CD4-positive, alpha-beta T cell treated with Interleukin-6 for 4 hours (primary cell): ENCODE measurements around the gene NIP7.
"Not testable (repeated sequence)": the region's sequence is repeated elsewhere in the genome, so short reads cannot be mapped to it uniquely, and the experiment has no call there.

ENCODE experiments used
- DNase-seq: peaks from one replicate; pipeline ENCODE4 v3.0.0-alpha.2; 2020; ENCODE audit warnings: mixed read lengths

The NIP7 gene

DNA sequence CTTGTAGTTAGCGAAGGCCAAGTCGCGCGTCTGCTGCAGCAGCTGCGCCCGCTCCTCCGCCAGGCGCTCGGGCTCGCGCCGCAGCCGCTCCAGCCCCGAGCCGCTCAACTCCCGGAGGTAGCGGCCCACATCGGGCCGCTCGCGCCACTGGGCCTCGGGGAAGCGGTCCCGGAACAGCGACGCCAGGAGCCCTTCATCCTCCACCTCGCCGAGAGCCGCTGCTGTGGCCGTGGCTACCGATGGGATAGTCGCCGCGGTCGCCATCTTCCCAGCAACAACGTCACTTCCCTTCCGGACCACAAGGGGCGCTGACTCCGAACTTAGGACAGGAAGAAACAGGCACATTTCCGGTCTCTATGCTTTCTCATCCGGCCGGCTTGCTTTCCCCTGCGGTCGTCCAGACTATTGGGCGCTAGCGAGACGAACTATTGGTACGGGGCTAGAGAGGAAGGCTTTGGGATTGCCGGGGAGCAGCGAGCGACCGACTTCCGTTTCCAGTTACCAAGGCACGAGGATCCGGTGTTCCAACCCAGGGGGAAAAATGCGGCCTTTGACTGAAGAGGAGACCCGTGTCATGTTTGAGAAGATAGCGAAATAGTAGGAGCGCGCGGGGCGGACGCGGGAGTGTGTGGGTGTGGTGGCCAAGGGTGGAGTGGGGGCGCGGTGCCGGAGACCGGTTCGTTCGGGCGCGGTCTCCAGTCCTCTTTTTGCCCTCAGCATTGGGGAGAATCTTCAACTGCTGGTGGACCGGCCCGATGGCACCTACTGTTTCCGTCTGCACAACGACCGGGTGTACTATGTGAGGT is at the start of gene NIP7, which contains the start of gene COG8:
TSS of gene NIP7 (plus strand) at position 484 of the 806 bp plus-strand sequence. CDS start at position 542, 58 bp downstream.
TSS of gene COG8 (minus strand) at position 276 of the 806 bp plus-strand sequence. CDS start at position 264, 12 bp downstream.
- DNase-seq, result peak; percentile 92

DNA sequence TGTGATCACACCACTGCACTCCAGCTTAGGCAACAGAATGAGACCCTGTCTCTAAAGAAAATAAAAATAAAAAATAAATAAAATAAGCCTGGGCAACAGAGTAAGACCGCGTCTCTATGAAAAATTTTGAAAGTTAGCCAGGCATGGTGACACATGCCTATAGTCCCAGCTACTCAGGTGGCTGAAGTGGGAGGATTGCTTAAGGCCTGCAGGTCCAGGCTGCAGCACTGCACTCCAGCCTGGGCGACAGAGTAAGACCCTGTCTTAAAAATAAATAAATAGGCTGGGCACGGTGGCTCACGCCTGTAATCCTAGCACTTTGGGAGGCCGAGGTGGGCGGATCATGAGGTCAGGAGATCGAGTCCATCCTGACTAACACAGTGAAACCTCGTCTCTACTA is 47.9 kb upstream of the NIP7 start:
- not testable (repeated sequence) for DNase-seq

GRCh38 chr16:69293401-69293800 is 46.2 kb upstream of the NIP7 start:
- no peak for DNase-seq

DNA sequence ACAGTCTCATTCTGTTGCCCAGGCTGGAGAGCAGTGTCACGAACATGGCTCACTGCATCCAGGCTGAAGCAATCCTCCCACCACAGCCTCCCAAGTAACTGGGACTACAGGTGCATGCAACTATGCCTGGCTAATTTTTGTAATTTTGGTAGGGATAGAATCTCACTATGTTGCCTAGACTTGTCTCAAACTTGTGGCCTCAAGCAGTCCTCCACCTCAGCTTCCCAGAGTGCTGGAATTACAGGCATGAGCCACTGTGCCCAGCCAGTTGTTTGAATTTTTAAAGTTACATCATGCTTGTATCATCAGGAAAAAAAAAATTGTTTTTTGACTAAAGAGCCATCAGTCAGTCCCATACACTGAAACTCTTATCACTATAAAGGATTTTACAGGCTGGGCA is 45.5 kb upstream of the NIP7 start:
- DNase-seq, result no peak

DNA sequence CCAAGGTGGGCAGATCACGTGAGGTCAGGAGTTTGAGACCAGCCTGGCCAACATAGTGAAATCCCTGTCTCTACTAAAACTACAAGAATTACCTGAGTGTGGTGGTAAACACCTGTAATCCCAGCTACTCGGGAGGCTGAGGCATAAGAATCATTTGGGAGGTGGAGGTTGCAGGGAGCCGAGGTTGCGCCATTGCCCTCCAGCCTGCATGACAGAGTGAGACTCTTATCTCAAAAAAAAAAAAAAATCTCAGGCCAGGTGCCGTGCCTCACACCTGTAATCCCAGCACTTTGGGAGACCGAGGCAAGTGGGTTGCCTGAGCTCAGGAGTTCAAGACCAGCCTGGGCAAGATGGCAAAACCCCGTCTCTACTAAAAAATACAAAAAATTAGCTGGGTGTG is 42.8 kb upstream of the NIP7 start:
- not testable (repeated sequence) for DNase-seq

DNA sequence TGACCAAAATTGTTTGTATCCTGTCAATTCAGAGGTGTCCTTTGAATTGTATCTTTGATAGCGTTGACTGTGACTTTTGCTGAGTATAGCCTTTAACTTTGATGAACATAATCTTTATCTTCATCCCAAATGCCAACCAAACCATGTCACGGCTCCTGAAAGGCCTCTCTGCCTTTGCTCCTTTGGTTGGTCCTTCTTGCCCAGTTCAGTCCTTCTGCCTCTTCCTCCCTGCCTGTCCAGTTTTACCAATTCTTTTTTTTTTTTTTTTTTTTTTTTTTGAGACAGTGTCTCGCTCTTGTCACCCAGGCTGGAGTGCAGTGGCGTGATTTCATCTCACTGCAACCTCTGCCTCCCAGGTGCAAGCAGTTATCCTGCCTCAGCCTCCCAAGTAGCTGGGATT is 41.3 kb upstream of the NIP7 start:
- no peak for DNase-seq

- no peak for DNase-seq
Measured at GRCh38 chr16:69301187-69301586, 38.4 kb upstream of the NIP7 start.

- no peak for DNase-seq
Measured at GRCh38 chr16:69301861-69302260, 37.7 kb upstream of the NIP7 start.

GRCh38 chr16:69302301-69302700 is 37.3 kb upstream of the NIP7 start:
- no peak for DNase-seq

GRCh38 chr16:69306031-69306430 is 33.5 kb upstream of the NIP7 start:
- no peak for DNase-seq

DNA sequence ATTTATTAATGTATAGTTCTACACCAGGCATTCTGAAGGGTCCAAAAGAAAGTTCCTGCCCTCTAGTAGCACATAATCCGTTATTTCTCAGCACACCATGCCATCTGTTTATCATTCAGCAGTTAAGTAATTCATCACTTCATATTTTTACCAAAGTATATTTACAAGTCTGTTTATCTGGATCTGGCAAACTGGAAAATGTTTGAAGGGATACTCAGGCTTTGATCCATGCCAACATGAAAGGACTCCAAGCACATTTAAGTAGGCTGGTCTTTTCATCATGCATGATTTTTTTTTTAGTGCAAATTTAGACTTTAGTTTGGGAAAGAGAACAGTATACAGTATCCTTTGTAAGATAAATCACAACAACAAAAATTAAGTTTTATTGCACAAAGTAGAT is 32.5 kb upstream of the NIP7 start:
- no peak for DNase-seq

DNA sequence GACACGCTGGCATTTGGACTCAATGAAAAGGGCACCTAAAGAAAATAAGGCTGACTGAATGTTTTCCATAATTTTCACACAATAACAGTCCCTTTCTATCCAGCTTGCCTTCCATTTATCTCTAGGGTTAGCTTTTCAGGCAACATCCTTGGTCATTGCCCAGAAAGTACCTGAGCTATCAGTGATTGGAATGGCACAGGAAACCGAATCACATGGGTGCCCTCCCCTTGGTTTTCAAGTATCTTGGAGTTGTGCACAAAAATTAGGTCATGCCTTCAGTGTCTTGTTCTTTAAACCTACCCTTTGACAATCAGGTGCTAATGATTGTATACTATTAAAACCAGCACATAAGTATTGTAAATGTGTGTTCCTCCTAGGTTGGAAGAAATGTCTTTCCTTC is 31.7 kb upstream of the NIP7 start:
- no peak for DNase-seq

DNA sequence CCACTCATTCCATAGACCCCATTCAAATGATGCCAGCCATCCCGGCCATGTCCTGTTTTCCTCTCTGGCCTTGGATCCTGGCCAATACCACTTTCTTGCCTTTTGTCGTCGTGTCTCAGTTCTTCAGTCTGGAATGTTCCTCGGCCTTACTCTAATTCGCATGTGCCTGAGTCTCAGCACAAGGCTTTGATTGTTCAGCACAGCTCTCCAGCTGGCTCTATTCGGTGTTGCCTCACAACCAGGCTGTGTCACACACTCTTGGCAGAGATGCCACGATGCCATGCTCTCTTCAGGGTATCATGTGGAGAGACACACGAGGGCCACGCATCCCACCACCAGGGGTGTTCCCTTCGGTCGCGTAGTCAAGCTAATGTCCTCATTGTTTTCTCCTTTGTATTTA is 30.3 kb upstream of the NIP7 start:
- DNase-seq, result no peak

- DNase-seq, result peak; percentile 98
Measured at GRCh38 chr16:69310653-69311532, 28.7 kb upstream of the NIP7 start, which contains the start of gene VPS4A. VPS4A (plus strand) TSS chr16:69311350; CDS start chr16:69311512, 162 bp downstream.

DNA sequence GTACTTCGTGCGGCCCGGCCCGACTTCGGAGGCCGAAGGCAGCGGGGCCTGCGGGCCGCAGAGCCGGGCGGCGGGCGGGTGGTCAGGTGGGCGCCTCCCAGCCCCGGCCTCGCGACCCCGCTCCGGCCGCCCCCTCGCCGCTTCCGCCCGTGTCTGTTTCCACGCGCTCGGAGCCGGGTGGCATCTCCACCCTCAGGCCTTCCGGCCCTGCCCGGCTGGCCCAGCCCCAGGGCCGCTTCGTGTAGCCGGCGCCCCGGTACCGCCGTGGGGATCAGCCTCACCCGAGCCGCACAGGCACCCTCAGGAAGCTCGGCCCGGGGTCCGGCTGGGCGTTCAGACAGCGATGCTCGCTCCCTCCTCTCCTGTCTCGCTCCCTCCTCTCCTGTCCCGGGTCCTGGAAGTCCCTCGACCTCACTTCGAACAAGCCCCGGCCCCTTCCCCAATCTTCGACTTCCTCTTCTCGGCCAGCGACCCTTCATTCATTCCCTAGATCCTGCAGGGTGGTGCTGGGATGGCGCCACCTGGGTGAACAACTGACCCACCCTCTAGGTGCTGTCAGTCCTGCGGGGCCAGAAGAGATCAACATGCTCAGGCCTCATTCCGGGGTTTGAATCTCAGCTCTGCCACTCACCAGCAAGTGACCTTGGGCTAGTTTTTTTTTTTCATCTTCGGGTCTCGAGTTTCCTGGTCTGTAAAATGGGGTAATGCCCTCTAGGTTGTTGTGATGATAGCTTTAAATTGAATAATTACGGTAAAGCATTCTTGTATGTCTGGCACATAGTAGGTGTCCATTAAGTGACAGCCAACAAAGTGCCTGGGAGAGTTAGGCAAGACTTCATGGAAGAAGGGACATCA is 27.8 kb upstream of the NIP7 start:
- DNase-seq, result peak; percentile 43

GRCh38 chr16:69313469-69313868 is 26.1 kb upstream of the NIP7 start:
- DNase-seq, result no peak

DNA sequence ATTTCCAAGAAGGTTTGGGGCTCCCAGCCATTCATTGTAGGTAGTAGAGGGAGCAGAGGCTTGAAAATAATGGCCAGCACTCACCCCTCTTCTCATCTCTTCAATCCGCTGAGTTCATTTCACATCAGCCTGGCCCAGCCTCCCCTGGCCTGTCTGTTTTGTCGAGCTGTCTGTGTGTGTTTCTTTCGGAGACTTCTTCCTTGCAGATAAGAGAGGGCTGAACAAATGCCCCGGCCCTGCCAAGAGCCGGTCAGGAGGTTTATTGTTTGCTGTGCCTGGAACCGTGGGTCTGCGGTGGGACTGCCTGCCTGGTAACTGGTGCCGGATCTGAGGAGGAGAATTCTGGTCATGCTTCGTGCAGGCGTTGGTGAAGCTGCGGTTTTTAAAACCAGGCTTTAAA is 25.0 kb upstream of the NIP7 start:
- no peak for DNase-seq

DNA sequence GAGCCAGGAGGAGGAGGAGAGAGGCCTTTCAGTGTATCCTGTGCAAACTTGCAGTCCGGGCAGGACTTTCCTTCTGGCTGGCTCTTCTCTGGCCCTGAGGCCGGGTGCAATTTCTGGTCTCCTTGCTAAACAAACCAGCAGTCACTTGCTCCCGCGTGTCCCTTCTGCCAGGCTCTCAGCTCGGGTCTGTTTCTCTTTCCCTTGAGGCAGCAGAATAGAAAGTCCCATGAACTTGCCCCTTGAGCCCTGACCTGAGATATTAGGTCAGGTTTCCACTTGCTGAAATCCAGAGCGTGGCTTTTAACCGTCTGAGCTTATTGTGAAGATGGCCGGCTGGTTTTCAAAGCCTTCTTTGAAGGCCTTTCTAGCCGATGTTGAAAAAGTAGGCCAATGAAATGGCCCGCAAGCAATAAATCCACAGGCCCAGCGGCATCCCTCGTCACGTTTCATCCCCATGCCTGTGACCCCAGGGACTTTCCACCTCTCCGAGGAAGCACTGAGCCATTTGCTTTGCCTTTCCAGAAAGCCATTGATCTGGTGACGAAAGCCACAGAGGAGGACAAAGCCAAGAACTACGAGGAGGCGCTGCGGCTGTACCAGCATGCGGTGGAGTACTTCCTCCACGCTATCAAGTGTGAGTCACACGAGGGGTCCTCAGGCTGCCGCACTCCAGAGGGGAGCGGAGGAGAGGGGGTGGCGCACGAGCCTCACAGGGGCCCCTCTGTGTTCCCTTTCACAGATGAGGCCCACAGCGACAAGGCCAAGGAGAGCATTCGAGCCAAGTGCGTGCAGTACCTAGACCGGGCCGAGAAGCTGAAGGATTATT is 23.9 kb upstream of the NIP7 start:
- no peak for DNase-seq

DNA sequence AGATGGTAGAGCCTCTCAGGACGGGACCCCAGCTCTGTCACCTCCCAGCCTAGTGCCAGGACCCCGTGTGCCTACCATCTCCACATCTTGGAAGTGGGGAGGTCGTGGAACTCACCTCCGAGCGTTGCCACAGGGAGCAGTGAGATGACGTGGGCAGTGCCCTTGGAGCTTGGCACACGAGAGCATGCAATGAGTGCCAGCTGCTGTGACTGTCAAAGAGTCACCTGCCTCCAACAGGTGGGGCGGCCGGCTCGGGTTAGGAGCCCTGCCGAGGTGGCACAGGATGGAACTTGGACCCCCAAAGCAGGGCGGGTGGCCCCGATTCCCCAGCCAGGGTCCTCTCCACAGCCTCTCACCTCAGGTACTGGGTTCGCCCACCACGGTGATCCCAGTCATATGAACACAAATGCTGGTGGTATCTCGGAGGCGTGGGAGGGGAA is 23.0 kb upstream of the NIP7 start:
- DNase-seq, result no peak

DNA sequence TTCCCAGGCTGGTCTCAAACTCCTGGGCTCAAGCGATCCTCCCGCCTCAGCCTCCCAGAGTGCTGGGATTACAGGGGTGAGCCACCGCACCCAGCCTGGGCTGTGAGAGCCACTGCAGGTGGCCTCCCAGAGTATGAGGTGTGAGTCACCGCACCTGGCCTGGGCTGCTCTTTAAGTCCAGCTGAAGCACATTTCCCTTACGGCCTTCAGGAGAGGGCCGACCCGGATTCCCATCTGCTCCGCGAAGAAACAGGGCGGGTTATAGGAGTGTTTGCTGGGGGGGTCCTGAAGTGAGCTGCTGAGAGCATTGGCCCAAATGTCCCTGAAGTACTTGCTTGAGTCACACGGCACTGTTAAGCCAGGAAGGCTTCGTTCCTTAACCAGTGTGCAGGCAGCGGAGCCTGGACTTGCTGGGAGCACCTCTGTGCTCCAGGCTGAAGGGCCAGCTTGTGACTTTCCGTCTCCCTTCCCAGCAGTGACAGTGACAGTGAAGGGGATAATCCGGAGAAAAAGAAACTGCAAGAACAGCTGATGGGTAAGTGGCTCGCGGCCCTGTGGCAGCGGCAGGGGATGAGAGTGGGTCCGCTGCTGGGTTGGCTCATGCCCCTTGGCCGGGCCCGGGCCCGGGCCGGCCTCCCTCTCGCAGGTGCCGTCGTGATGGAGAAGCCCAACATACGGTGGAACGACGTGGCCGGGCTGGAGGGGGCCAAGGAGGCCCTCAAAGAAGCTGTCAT is 21.2 kb upstream of the NIP7 start:
- no peak for DNase-seq

- DNase-seq, result no peak
Measured at GRCh38 chr16:69318911-69319289, 20.7 kb upstream of the NIP7 start.
